Tibial artery (tissue), 4 donors: ENCODE measurements around the gene CCDC86.

Experiments
- DNase-seq, 2 donors: peaks; one replicate each; pipeline ENCODE4 v3.0.0-alpha.2; 2019
- H3K27ac ChIP-seq, 2 donors: fragments of 200-600 bp; sonication (generic) in 1 of 2; 1 replicate in 1 of 2; 2 replicates in 1 of 2; pipeline ENCODE4 v1.5.1; 2018 to 2019; ENCODE audit warnings: mild to moderate bottlenecking in 1 of 2
- H3K27me3 ChIP-seq, 2 donors: fragments of 200-600 bp; sonication (generic) in 1 of 2; one replicate each; pipeline versions ENCODE4 v1.5.1 to v1.6.0; 2016 to 2019
- H3K36me3 ChIP-seq, 3 donors: fragments of 200-600 bp; sonication (generic) in 2 of 3; one replicate each; pipeline ENCODE4 v1.5.1; 2016 to 2019; ENCODE audit warnings: mild to moderate bottlenecking in 2 of 3
- H3K4me1 ChIP-seq, 4 donors: fragments of 200-600 bp; sonication (generic) in 2 of 4; 1 replicate in 3 of 4; 2 replicates in 1 of 4; pipeline ENCODE4 v1.5.1; 2016 to 2019
- H3K4me3 ChIP-seq, 2 donors: fragments of 200-600 bp; sonication (generic) in 1 of 2; 1 replicate in 1 of 2; 2 replicates in 1 of 2; pipeline ENCODE4 v1.5.1; 2018 to 2019; ENCODE audit warnings: mild to moderate bottlenecking in 2 of 2
- H3K9me3 ChIP-seq, 3 donors: fragments of 200-600 bp; sonication (generic) in 1 of 3; one replicate each; pipeline ENCODE4 v1.5.1; 2016 to 2019
- CTCF ChIP-seq, 2 experiments: fragments of 200-600 bp in 1 of 2; fragments of 450-650 bp in 1 of 2; IDR thresholded peaks; one replicate each; pipeline ENCODE4 v1.5.1; 2017 to 2019; ENCODE audit warnings: antibody characterized with exemption in 2 of 2, mild to moderate bottlenecking in 1 of 2, moderate library complexity in 1 of 2
- intact Hi-C: fragments of 100-400 bp; cut with DNase I; formaldehyde crosslinking; loops from one replicate; pipeline ENCODE4 v1.15.0; 2023; ENCODE audit warnings: low total_unique reads

Gene CCDC86

DNA sequence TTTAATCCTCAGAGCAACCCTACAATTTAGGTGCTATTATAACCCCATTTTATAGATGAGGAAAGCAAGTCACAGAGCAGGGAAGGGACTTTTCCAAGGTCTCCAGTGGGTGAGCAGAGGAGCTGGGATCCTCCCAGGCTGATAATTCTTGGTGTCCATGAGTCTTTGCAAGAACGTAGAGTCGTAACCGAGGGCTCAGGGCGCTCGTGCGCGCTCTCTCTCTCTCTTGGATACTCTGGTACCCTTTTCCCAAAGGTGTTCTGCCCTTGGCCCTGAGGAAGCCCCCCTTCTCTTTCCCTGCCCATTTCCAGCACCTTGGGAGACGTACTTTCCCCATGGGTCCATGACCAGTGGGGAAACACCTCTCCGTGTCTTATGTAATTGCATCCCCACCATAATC lies 20.3 kb downstream of the CCDC86 start:
- H3K27me3 ChIP-seq: no peaks in the 10 kb centered on the region
- no peaks in the 10 kb centered on the region for H3K9me3 ChIP-seq
- no peak for TF ChIP-seq CTCF (IDR thresholded peaks at IDR 0.05)
- no peaks in the 10 kb centered on the region for H3K4me1 ChIP-seq
- H3K36me3 ChIP-seq: no peaks in the 10 kb centered on the region
- DNase-seq: peak in 1 of 2 donors; percentile 49
- no peak overlapping the region for H3K27ac ChIP-seq
- intact Hi-C loops: no loop called here
- no peak overlapping the region for H3K4me3 ChIP-seq

DNA sequence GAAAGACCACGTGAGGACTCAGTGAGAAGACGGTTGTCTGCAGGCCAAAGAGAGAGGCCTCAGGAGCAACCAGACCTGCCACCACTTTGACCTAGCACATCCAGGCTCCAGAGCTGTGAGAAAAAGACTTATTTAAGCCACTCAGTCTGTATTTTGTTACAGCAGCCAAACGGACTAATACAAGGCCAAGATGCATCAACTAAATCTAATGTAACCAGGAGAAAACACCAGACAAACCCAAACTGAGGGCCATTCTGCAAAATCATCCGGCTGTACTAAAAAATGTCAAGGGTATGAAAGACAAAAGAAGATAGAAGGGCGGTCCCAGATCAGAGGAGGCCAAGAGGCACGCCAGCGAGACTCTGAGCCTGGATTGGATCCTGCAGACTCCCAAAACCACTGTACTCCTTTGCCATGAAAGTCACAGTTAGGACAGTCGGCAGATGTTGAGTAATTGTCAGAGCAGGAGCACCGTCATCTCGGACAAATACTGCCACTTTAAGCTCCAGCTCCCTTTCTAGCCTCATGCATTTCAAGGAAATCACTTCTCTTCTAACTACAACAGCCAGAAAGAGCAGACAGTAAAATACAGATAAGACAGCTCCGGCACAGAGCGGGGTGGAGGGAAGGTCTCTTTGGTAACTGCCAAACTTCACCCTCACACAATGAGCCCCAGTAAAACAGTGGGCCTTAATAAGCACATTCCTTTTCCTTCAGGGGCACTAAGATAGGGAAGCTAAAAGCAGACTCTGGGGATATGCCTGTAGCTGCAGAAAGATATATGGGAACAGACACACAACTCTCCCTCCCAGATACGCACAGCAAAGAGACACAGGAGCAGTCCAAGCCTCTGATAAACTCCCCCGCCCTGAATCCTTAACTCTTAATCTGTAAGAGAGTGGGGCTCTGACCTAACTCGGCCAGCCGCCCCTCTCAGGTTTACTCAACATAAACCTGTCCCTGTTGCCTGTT lies 21.9 kb downstream of the CCDC86 start:
- H3K27ac ChIP-seq: no peak overlapping the region
- H3K36me3 ChIP-seq: no peaks in the 10 kb centered on the region
- H3K4me1 ChIP-seq: no peaks in the 10 kb centered on the region
- H3K27me3 ChIP-seq: peaks cover 0 to 2% of the 10 kb centered on the region in 2 donors
- no peak for TF ChIP-seq CTCF (IDR thresholded peaks at IDR 0.05)
- intact Hi-C loops: no loop called here
- H3K4me3 ChIP-seq: no peak overlapping the region
- H3K9me3 ChIP-seq: no peaks in the 10 kb centered on the region
- DNase-seq: peak in 1 of 2 donors; percentile 31

- H3K27ac ChIP-seq: no peak overlapping the region
- TF ChIP-seq CTCF (IDR thresholded peaks at IDR 0.05): no peak
- DNase-seq: peak in 1 of 2 donors; percentile 28
- peaks cover 0 to 7% of the 10 kb centered on the region in 2 donors for H3K27me3 ChIP-seq
- H3K4me3 ChIP-seq: no peak overlapping the region
- no peaks in the 10 kb centered on the region for H3K9me3 ChIP-seq
- no peaks in the 10 kb centered on the region for H3K4me1 ChIP-seq
- no peaks in the 10 kb centered on the region for H3K36me3 ChIP-seq
- intact Hi-C loops: no loop called here
Observed at GRCh38 chr11:60864856-60865513, 23.1 kb downstream of the CCDC86 start.

GRCh38 chr11:60866911-60867870 lies 25.3 kb downstream of the CCDC86 start, which contains the start of gene ZP1:
Gene ZP1 (plus strand): TSS chr11:60867542. CDS start chr11:60867562, 20 bp downstream.
- Histone ChIP-seq H3K9me3 (no peaks in the 10 kb centered on the region), H3K27ac (no peak within 1 kb of the TSS), H3K4me3 (no peak within 1 kb of the TSS), H3K27me3 (peaks cover 0 to 12% of the 10 kb centered on the region in 2 donors), H3K4me1 (no peaks in the 10 kb centered on the region), H3K36me3 (no peaks in the 10 kb centered on the region)
- TF ChIP-seq CTCF (IDR thresholded peaks at IDR 0.05): no peak
- intact Hi-C loops: no loop called here
- peak in 1 of 2 donors; percentile 59 for DNase-seq
